GM18505 (cell line): ENCODE results near the gene GRK1.

ENCODE experiments used
- ATAC-seq: cut with Tn5 transposase; IDR thresholded peaks from one replicate; pipeline ENCODE4 v1.9.1; 2021; ENCODE audit not compliant: unreplicated experiment
- POLR2A ChIP-seq: IDR thresholded peaks from 4 replicates; pipeline ENCODE4 v1.6.1; 2011; ENCODE audit warnings: borderline replicate concordance; ENCODE audit not compliant: insufficient read depth, insufficient read length; ENCODE audit errors: extremely low read depth

Gene GRK1

DNA sequence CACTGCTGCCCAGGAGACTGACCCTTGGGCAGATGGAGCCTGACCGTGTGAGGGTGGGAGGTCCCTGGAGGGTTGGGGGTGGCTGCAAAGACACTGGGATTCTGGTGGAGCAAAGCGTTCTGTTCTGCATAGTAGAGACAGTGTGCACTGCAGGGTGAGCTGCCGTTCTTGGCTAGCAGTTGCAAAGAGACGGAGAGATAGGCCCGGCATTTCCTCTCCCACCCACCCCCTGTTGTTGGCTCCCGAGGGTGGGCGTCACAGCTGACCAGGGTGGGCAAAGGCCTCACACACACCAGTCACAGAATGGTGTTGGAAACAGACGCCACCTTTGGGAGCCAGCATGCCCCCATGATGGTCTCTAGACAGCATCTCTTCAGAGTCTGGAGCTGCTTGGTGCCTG lies 103.4 kb downstream of the GRK1 start:
- TF ChIP-seq POLR2A: no peak
- ATAC-seq: no peak

DNA sequence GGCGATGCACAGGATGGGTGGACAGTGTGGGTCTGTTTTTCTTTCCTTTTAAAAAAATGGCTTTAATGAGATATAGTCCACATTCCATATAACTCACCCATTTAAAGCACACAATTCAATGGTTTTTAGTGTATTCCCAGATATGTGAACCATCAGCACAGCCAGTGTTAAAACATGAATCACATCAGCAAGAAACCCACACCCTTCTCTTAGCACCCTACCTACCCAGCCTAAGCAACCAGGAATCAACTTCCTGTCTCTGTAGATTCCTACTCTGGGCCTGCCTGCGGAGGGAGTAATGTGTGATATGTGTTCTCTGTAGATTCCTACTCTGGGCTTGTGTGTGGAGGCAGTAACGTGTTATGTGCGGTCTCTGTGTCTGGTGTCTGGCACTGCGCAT lies 103.9 kb downstream of the GRK1 start:
- no peak for TF ChIP-seq POLR2A
- ATAC-seq: no peak

DNA sequence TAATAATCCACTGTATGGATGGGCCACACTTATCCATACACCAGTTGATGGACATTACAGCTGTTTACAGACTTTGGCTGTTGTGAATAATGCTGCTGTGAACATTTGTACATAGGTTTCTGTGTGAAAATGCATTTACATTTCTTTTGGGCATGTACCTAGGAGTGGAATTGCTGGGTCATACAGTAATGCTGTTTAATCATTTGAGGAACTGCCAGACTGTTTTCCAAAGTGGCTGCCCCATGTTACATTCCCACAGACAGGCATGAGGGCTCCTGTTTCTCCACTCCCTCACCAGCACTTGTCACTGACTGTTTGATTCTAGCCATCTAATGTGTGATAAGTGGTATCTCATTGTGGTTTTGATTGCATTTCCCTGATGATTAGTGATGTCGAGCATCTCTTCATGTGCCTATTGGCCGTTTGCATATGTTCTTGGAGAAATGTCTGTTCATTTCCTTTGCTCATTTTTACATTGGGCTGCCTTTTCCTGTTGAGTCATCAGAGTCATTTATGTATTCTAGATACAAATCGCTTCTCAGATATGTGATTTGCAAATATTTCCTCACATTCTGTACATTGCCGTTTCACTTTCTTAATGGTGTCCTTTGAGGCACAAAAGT lies 104.8 kb downstream of the GRK1 start:
- no peak for ATAC-seq
- TF ChIP-seq POLR2A: no peak

- no peak for ATAC-seq
- TF ChIP-seq POLR2A: no peak
Measured at GRCh38 chr13:113774177-113775107, 107.4 kb downstream of the GRK1 start.

DNA sequence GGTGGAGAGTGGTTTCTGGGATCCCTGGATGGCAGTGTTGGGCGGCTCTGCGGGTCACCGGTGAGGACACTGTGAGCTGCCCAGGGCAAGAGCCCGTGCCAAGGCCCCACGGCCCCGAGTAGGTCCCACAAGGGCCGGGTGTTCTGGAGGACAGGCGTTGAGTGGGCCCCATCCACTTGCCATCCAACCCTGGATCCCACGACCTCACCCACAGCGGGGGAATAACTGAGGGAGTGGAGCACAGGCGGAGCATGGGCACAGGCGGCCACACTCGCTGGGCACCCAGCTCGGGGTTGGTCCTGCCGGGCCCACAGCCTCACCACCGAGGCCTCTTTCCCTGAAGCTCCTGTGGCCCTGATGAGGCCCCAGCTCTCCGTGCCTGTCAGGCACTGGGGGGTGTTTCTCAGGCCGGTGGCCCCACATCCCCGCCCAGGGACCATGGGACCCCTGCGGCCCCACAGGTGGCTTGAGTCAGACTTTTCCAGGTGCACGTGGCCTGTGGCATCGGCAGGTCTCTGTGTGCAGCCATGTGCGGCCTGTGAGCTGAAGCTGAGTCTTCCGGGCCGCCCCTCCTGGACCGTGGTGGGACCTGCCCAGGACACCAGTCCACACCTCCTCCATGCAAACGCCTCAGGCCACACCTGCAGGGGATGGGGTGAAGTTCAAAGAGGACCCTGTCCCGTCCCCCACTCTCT lies 108.6 kb downstream of the GRK1 start:
- no peak for TF ChIP-seq POLR2A
- no peak for ATAC-seq

- ATAC-seq: no peak
Measured at GRCh38 chr13:113776231-113777125, 109.5 kb downstream of the GRK1 start.

DNA sequence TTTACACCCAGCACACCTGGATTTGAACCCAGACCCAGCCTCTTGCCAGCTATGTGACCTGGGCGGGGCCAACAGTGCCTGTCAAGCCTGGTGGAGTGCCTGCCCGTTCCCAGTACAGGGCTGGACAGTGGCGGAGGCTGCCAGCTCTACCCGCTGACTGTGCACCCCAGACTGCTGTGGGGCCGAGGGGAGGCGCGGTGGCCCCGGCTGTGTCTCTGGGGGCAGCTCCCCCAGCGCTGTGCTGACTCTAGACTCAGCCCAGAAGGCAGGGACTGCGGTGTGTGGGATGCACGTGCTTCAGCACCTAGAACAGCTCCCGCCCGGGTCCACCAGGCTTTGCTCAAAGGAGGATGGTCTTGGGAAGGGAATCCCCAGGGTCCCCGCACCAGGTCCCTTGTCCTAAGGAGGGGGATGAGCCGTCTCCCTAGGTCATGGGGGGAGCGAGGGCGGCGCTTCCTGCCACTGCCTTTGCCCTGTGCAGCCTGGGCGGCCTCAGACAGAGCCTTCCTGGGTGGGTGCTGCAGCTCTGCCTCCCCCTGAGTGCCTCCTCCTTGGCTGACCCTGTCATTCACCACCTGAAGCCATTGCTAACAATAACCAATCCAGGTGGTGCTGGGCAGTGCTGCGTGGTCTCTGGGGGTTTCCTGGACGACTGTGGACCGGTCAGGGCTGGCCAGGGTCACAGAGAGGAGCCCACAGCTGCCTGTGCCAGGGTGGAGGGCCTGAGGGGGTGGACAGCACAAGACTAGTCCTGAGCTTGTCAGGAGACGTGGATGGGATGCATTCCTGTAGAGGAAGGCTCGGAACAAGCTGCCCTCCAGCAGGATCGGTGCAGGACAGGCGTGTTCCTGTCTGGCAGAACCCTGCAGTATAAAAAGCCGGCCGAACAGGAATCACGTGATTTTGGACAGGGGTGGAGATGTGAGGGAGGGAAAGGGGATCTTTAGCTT lies 110.6 kb downstream of the GRK1 start:
- no peak for TF ChIP-seq POLR2A
- no peak for ATAC-seq

More at GRCh38 chr13:113776231-113777125, 109.5 kb downstream of the GRK1 start:
- no peak for TF ChIP-seq POLR2A

- no peak for TF ChIP-seq POLR2A
- no peak for ATAC-seq
Measured at GRCh38 chr13:113781571-113781970, 114.6 kb downstream of the GRK1 start.

DNA sequence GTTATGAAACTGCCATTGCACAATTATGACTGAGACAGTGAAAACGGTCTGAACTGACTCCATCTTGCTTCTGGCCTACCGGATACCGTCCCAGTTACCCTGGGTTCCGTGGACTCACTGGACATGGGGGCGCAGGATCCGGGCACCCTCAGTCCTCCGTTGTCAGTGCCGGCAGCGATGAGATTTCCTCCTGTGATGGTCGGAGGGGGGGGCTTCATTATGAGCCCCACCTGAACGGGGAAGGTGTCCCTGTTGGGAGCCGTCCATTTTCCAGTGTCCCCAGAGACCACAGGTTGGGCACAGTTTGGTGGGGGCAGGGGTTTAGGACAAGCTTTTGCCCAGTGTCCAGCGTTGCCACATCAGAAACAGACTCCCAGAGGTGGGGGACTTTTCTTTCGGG lies 115.5 kb downstream of the GRK1 start:
- TF ChIP-seq POLR2A: no peak
- ATAC-seq: no peak

GRCh38 chr13:113783200-113783881 lies 116.3 kb downstream of the GRK1 start:
- no peak for TF ChIP-seq POLR2A
- ATAC-seq: no peak

DNA sequence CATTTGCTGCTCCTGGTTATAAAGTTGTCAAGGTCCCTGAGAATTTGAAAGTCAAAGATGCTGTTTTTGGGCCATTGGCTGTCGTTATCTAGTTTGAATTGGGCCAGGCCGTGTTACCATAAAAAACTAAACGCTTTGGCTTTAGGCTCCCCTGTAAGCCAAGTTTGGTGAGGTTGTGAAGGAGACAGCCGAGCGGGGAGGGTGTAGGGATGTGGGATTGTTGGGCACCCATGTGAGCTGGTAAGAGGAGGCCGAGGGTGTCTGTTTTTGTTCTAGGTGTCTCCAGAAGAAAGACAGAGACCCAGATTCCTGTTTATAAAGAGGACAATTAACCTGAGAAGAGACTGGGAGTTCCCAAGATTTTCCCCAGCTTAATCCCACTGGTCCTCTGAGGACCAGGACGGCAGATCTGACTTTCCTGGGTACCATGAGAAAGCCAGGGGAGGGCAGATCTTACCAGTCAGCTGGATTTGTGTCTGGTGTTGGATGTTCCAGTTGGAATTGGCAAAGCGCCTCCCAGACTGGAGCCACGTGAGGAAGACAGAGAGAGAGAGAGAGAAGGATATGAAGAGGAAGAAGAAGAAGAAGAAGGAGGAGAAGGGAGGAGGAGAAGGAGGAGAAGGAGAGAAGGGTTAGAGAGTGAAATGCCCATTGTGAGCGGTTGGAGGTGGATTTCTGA lies 117.1 kb downstream of the GRK1 start:
- no peak for TF ChIP-seq POLR2A
- ATAC-seq: no peak
